Measurements from ENCODE around the gene CZIB.

The CZIB gene

GRCh38 chr1:53220171-53220961 is at the start of gene CZIB:
Gene CZIB, minus strand, starts transcription at chr1:53220634. Its CDS starts 59 bp downstream, at chr1:53220575.
- no peak for TF ChIP-seq CTCF (IDR thresholded peaks at IDR 0.05; ENCODE audit: insufficient read depth, low read depth, low read length, missing control alignments)
- peak within 1 kb of the TSS; percentile 77 for H3K4me3 ChIP-seq (ENCODE audit: low read length)
- peak; percentile 96 for DNase-seq (ENCODE audit: low read depth)

GRCh38 chr1:53270107-53270506 is 49.7 kb upstream of the CZIB start:
- H3K4me3 ChIP-seq (ENCODE audit: low read length) = no peak overlapping the region
- TF ChIP-seq CTCF (IDR thresholded peaks at IDR 0.05; ENCODE audit: insufficient read depth, low read depth, low read length, missing control alignments) = no peak
- DNase-seq (ENCODE audit: low read depth) = no peak

- DNase-seq (ENCODE audit: low read depth) = no peak
- TF ChIP-seq CTCF (IDR thresholded peaks at IDR 0.05; ENCODE audit: insufficient read depth, low read depth, low read length, missing control alignments) = no peak
- no peak overlapping the region for H3K4me3 ChIP-seq (ENCODE audit: low read length)
Measured at GRCh38 chr1:53267761-53268160, 47.3 kb upstream of the CZIB start.

- no peak overlapping the region for H3K4me3 ChIP-seq (ENCODE audit: low read length)
- peak; percentile 59 for TF ChIP-seq CTCF (IDR thresholded peaks at IDR 0.05; ENCODE audit: insufficient read depth, low read depth, low read length, missing control alignments)
- DNase-seq (ENCODE audit: low read depth) = peak; percentile 42
Measured at GRCh38 chr1:53266038-53266437, 45.6 kb upstream of the CZIB start.

- no peak for TF ChIP-seq CTCF (IDR thresholded peaks at IDR 0.05; ENCODE audit: insufficient read depth, low read depth, low read length, missing control alignments)
- DNase-seq (ENCODE audit: low read depth) = no peak
- no peak overlapping the region for H3K4me3 ChIP-seq (ENCODE audit: low read length)
Measured at GRCh38 chr1:53265581-53265980, 45.1 kb upstream of the CZIB start.

GRCh38 chr1:53264048-53264447 is 43.6 kb upstream of the CZIB start:
- no peak overlapping the region for H3K4me3 ChIP-seq (ENCODE audit: low read length)
- TF ChIP-seq CTCF (IDR thresholded peaks at IDR 0.05; ENCODE audit: insufficient read depth, low read depth, low read length, missing control alignments) = no peak
- no peak for DNase-seq (ENCODE audit: low read depth)

- no peak for TF ChIP-seq CTCF (IDR thresholded peaks at IDR 0.05; ENCODE audit: insufficient read depth, low read depth, low read length, missing control alignments)
- DNase-seq (ENCODE audit: low read depth) = no peak
- H3K4me3 ChIP-seq (ENCODE audit: low read length) = no peak overlapping the region
Measured at GRCh38 chr1:53262000-53262399, 41.6 kb upstream of the CZIB start.

Data from epithelial cell of esophagus (primary cell).